GM12873 (cell line): Measurements from ENCODE around the gene PPIL6.

ENCODE experiments used
- TF ChIP-seq, protein P1 (sequence below): IDR thresholded peaks from 2 replicates; pipeline ENCODE4 v1.5.1; 2012; ENCODE audit warnings: low read depth, mild to moderate bottlenecking, moderate library complexity, low read length, control low read depth; ENCODE audit not compliant: insufficient read depth; ENCODE audit errors: missing control alignments

The PPIL6 gene

DNA sequence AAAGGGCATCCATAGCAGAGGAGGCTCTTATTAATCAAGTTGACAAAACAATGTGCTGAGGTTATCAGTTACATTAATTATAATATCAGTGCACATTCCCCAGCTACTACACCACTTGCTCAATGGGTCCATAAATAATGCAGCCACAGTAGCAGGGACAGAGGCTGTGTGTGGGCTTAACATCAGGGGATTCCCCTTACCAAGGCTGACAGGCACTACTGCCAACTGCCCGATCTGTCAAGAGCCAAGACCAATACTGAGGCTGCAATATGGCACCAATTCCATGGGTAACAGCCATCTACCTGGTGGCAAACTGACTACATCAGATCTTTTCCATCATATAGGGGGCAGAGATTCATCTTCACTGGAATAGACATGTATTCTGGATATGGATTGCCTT lies 80.1 kb downstream of the PPIL6 start:
- TF ChIP-seq, protein P1, sequence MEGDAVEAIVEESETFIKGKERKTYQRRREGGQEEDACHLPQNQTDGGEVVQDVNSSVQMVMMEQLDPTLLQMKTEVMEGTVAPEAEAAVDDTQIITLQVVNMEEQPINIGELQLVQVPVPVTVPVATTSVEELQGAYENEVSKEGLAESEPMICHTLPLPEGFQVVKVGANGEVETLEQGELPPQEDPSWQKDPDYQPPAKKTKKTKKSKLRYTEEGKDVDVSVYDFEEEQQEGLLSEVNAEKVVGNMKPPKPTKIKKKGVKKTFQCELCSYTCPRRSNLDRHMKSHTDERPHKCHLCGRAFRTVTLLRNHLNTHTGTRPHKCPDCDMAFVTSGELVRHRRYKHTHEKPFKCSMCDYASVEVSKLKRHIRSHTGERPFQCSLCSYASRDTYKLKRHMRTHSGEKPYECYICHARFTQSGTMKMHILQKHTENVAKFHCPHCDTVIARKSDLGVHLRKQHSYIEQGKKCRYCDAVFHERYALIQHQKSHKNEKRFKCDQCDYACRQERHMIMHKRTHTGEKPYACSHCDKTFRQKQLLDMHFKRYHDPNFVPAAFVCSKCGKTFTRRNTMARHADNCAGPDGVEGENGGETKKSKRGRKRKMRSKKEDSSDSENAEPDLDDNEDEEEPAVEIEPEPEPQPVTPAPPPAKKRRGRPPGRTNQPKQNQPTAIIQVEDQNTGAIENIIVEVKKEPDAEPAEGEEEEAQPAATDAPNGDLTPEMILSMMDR: no peak

DNA sequence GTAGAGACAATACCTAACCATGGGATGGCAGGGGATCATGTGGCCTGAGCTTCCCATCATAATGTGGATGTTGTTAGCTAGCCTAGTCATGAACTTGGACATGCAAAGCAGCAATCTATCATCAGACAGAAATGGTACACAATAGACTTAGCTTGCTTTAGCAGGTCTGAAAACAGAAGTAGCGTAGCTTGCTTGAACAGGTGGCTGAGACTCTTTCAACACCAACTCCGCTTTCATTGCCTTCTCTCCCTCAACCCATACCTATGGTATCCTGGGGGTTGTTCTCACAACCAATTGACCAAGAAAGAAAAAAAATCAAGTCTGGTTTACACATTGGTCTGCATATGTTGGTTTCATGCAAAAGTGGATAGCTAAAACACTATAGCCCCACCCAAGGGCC lies 81.2 kb downstream of the PPIL6 start:
- TF ChIP-seq, protein P1: no peak

DNA sequence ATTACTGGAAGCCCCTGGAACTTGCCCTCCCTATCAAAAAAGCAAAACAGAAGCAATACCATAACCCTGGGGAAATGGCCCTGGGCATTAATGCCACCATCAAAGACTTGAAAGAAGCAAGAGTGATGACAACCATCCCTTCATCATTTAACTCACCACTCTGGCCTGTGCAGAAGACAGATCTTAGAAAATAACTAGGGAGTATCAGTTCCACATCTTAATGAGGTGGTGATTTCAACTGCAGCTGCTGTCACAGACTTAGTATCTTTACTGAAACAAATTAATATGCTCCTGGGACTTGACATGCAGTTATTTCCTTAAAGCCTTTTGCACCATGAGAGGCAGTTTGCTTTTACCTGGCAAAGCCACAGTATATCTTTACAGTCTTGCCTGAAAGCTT lies 82.2 kb downstream of the PPIL6 start:
- TF ChIP-seq, protein P1: no peak

DNA sequence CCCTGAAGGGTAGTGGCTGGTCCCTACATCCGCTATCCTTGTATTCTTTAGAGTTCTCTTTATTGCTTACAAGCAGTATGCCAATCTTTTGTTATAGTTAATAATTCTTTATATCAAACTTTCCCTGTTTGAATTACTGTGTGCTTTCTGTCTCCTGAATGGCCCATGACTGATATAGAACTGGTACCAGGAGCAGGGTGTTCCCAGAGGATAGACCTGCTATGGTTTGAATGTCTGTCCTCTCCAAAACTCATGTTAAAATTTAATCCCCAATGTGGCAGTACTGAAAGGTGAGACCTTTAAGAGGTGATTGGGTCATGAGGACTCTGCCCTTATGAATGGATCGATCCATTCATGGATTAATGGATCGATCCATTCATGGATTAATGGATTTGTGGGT lies 84.2 kb downstream of the PPIL6 start:
- TF ChIP-seq, protein P1: no peak

DNA sequence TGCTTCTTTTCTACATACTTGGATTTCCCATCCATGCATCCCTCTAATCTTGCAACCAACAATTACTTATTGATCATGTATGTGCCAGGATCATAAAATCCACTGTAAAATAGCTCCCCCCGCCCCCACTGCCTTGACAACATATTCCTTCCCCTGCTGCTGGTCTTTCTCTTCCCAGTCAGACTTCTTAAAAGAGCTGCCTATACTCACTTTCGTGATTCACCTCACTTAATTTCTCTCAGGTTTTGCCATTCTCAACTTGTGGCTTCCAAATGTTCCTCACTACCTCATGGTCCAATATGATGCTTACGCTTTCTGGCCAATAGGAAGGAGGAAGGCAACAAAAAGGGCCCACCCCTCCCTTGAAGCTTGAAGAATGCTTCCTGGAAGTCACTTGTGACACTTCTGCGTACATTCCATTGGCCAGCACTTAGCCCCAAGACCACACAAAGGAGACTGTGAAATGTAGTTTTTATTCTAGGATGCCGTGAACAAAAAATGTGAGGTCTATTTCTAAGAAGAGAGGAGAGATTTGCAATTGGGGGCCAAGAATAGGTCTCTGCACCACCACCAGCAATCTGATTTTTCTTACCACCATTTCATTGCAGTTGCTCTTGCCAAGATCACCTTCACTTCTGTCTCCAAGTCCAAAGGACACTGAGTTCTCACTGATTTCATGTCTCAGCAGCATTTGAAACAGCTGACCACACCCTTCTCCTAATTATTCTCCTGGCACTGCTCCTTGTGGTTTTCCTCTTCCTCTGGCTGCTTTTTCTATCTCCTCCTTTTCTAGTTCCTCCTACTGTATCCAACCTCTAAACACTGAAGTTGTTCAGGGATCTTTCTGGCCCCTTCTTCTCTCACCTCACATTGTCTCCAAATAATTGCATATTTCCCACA lies 88.9 kb downstream of the PPIL6 start:
- TF ChIP-seq, protein P1: no peak

DNA sequence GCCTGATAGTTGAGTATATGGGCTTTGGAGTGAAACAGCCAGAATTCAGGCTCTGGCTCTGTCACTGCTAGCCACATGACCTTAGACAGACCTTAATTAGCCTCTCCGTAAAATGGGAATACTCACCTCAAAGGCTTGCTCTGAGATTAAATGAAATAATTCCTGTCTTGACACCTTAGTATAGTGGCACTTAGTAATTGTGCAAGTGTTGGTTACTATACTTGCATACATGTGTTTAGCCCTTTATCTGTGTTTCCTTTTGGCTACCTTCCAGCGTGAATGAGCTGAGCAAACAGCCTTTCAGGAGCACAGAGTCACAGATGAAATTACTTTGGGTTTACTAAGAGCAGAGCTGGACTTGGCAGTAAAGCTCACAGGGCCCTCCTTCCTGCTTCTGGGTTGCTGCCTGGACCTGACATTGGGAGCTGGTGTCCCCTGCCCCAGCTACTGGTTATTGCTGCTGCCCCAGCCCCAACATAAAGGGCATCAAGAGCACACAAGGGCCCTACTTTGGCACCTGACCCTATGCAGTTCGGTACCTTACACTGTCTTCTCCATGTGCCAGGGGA lies 90.9 kb downstream of the PPIL6 start:
- TF ChIP-seq, protein P1: no peak

DNA sequence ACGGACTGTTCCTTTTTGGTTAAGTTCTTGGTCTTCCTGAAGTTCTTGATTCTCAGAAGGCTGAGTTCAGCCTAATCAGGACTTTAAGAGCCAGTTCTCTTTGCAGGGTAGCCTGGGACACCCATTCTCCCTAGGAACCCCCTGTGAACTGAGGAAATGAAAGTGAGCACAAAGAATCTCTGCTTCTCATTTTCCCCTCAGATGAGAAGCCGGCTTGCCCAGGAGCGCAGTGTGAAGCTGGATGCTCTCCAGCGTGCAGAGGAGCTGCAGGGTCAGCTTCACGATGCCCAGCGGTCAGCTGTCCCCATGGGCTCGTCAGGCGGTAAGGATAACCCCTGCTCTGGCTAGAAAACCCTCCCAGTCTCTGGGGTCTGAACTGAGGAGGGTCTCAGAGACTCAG lies 92.2 kb downstream of the PPIL6 start:
- TF ChIP-seq, protein P1: no peak
